DND-41 (cell line): ENCODE measurements around the gene TMEM138.

Experiments
- ATAC-seq: fragments of 200-7000 bp; cut with Tn5 transposase; 3 replicates; pipeline ENCODE4 v1.9.1; 2021; ENCODE audit warnings: low read depth; ENCODE audit not compliant: insufficient read depth
- DNase-seq: peaks from one replicate; pipeline ENCODE4 v3.0.0-alpha.2; 2020
- H2AFZ ChIP-seq: 2 replicates; pipeline ENCODE4 v1.6.0; 2012; ENCODE audit warnings: low read depth, low read length
- H3K27ac ChIP-seq: 2 replicates; pipeline ENCODE4 v1.5.1; 2012; ENCODE audit warnings: low read length, inconsistent platforms
- H3K27me3 ChIP-seq: fragments of 200-600 bp; sonication (generic); 2 replicates; pipeline ENCODE4 v1.6.0; 2012; ENCODE audit warnings: low read length, mild to moderate bottlenecking, inconsistent platforms; ENCODE audit not compliant: insufficient read depth, poor library complexity
- H3K36me3 ChIP-seq: 2 replicates; pipeline ENCODE4 v1.5.1; 2012; ENCODE audit warnings: low read length, inconsistent platforms; ENCODE audit not compliant: insufficient read depth
- H3K4me1 ChIP-seq: 2 replicates; pipeline ENCODE4 v1.5.1; 2012; ENCODE audit warnings: mild to moderate bottlenecking, low read length; ENCODE audit not compliant: insufficient read depth
- H3K4me2 ChIP-seq: 2 replicates; pipeline ENCODE4 v1.6.0; 2012; ENCODE audit warnings: mild to moderate bottlenecking, moderate library complexity, low read length, inconsistent platforms; ENCODE audit not compliant: insufficient read depth
- H3K4me3 ChIP-seq, 2 experiments: fragments of 200-600 bp in 1 of 2; shearing (Covaris generic) in 1 of 2; 2 replicates each; pipeline ENCODE4 v1.5.1; 2012 to 2016; ENCODE audit warnings: inconsistent platforms in 2 of 2, low read length in 2 of 2, mild to moderate bottlenecking in 2 of 2, low read depth in 1 of 2, moderate library complexity in 1 of 2
- H3K79me2 ChIP-seq: 2 replicates; pipeline ENCODE4 v1.6.0; 2012; ENCODE audit warnings: low read length, inconsistent platforms; ENCODE audit not compliant: insufficient read depth
- H3K9ac ChIP-seq: 2 replicates; pipeline ENCODE4 v1.6.0; 2012; ENCODE audit warnings: low read depth, mild to moderate bottlenecking, inconsistent platforms, low read length, moderate library complexity
- H3K9me3 ChIP-seq: 2 replicates; pipeline ENCODE4 v1.5.1; 2012; ENCODE audit warnings: low read length, moderate library complexity, mild to moderate bottlenecking, inconsistent platforms; ENCODE audit not compliant: insufficient read depth, severe bottlenecking
- H4K20me1 ChIP-seq: 2 replicates; pipeline ENCODE4 v1.6.0; 2012; ENCODE audit warnings: low read length; ENCODE audit not compliant: insufficient read depth
- EZH2 ChIP-seq: IDR thresholded peaks from 3 replicates; pipeline ENCODE4 v1.6.1; 2012; ENCODE audit warnings: borderline replicate concordance, low read depth, mild to moderate bottlenecking, moderate library complexity, low read length, inconsistent platforms; ENCODE audit not compliant: severe bottlenecking
- TF ChIP-seq, protein P1 (sequence below): IDR thresholded peaks from 2 replicates; pipeline ENCODE4 v1.5.1; 2012; ENCODE audit warnings: borderline replicate concordance, low read length, moderate library complexity, mild to moderate bottlenecking; ENCODE audit not compliant: poor library complexity, severe bottlenecking; ENCODE audit errors: extremely low read depth

Gene TMEM138

DNA sequence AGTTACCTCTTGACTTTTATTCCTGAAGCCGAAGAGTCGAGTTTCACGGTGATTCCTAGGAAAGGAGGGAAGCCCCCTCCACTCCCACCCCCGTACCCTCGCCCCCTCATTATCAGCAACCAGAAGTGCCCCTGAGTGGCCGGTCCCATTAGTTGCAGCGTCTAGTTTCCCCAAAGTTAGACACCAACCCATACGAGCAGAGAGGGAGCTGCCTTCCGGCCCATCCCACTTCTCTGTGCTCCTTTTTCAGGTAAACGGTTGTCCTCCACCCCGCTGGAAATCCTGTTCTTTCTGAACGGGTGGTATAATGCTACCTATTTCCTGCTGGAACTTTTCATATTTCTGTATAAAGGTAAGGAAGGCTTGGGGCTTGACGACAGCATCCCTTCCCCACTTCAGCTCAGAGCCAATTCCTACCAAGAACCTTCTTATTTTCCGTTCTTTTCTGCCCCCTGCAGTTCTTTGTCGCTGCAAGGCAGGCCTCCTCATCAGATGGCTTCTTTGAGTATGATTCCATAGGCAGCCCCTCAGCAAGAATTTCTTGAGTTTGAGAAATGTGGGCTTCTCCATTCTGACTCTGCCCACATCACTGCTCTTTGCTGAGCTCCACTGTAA lies 30.9 kb downstream of the TMEM138 start:
- Histone ChIP-seq H3K4me1 (no peaks in the 10 kb centered on the region), H3K36me3 (no peaks in the 10 kb centered on the region), H2AFZ (no peak overlapping the region), H3K4me2 (no peak overlapping the region), H4K20me1 (no peaks in the 10 kb centered on the region), H3K27me3 (peaks cover 3% of the 10 kb centered on the region), H3K4me3 (no peak overlapping the region), H3K9ac (no peak overlapping the region), H3K27ac (no peak overlapping the region), H3K79me2 (no peaks in the 10 kb centered on the region), H3K9me3 (no peaks in the 10 kb centered on the region)
- TF ChIP-seq, protein P1, sequence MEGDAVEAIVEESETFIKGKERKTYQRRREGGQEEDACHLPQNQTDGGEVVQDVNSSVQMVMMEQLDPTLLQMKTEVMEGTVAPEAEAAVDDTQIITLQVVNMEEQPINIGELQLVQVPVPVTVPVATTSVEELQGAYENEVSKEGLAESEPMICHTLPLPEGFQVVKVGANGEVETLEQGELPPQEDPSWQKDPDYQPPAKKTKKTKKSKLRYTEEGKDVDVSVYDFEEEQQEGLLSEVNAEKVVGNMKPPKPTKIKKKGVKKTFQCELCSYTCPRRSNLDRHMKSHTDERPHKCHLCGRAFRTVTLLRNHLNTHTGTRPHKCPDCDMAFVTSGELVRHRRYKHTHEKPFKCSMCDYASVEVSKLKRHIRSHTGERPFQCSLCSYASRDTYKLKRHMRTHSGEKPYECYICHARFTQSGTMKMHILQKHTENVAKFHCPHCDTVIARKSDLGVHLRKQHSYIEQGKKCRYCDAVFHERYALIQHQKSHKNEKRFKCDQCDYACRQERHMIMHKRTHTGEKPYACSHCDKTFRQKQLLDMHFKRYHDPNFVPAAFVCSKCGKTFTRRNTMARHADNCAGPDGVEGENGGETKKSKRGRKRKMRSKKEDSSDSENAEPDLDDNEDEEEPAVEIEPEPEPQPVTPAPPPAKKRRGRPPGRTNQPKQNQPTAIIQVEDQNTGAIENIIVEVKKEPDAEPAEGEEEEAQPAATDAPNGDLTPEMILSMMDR: no peak
- TF ChIP-seq EZH2: no peak
- ATAC-seq: no peak
- DNase-seq: no peak

DNA sequence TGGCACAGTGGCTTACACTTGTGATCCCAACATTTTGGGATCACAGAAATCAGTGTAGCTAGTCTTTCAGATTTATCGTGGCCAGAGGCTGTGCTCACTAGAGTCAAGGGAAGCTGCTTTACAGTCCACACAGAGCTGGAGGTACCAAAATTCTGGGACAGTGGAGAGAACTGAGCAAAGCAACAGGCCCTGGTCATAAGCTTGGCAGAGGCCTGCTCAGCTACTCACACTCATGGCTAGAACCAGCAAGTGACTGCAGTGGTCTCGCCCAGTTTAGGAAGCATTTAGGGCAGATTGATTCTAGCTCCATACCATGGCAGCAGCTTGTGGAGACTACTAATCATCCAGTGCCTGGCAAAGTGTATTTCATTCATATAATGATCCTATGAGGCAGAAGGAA lies 39.0 kb downstream of the TMEM138 start:
- Histone ChIP-seq H3K9ac (no peak overlapping the region), H3K79me2 (no peaks in the 10 kb centered on the region), H3K36me3 (peaks cover 39% of the 10 kb centered on the region), H3K9me3 (no peaks in the 10 kb centered on the region), H4K20me1 (peaks cover 20% of the 10 kb centered on the region), H3K4me2 (no peak overlapping the region), H2AFZ (no peak overlapping the region), H3K4me3 (no peak overlapping the region), H3K27ac (no peak overlapping the region), H3K4me1 (no peaks in the 10 kb centered on the region), H3K27me3 (no peaks in the 10 kb centered on the region)
- ATAC-seq (peak; percentile 40; the same call in 2 of the 3 replicates), DNase-seq (no peak)
- no peak for TF ChIP-seq EZH2
- TF ChIP-seq, protein P1: no peak

DNA sequence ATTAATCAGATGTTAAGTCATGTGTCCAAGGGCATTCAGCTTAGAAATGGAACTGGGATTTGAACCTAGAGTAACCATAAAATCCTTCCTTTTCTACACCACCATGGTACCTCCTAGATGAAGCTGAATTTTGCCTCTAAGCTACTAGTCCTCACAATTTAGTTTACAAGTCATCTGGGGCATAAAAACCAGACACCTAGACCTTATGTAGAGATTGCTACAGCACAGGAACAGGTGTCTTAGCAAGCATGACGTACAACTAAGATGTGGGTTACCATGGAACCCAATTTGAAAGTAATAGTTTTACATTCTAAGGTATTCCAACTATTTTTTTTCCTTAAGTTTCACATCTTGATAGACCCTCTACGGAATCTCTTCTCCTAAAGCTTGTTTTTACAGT lies 39.4 kb downstream of the TMEM138 start:
- Histone ChIP-seq H3K79me2 (no peaks in the 10 kb centered on the region), H3K9me3 (no peaks in the 10 kb centered on the region), H3K36me3 (peaks cover 42% of the 10 kb centered on the region), H3K4me2 (no peak overlapping the region), H3K4me1 (no peaks in the 10 kb centered on the region), H3K27ac (no peak overlapping the region), H3K27me3 (no peaks in the 10 kb centered on the region), H2AFZ (no peak overlapping the region), H3K9ac (no peak overlapping the region), H3K4me3 (no peak overlapping the region), H4K20me1 (peaks cover 21% of the 10 kb centered on the region)
- DNase-seq (no peak), ATAC-seq (0 out of 3 replicates have a peak, but pooled peaks have one; percentile 22)
- no peak for TF ChIP-seq EZH2
- TF ChIP-seq, protein P1: no peak
